ENCODE data around the gene GRIN2D.

DNA sequence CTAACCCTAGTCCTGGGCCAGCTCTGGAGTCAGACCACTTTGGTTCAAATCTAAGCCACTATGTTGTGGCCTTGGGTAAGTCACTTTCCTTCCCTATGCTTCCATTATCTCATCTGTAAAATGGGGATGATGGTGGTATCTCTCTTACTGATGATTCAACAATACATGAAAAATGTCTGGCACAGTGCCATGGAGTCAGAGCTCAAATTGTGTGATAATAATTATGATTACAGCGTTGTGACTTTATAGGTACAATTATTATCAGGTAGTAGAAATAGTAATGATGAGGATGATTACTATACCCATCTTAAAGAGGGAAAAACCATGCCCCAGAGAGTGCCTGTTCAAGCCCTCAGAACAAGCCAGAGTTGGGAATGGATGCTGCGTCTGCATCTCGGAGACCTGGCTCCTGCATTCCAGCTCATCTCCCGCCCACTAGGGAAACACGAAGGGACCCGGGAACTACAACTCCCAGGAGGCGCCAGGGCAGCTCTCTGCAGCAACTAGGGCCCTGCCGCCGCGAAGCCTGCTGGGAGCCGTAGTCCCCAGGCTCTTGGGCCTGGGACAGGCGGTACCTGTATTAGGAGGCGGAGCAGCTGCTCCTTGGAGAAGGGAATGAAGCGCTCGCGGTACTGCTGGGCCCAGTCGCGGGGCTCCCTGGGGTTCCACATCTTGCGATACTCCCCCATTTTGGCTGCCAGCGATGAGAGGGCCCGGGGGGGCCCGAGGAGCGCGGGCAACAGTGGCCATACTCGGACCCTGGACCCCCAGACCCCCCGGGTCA, 30.6 kb upstream of the GRIN2D start:
- TF ChIP-seq, protein P1, sequence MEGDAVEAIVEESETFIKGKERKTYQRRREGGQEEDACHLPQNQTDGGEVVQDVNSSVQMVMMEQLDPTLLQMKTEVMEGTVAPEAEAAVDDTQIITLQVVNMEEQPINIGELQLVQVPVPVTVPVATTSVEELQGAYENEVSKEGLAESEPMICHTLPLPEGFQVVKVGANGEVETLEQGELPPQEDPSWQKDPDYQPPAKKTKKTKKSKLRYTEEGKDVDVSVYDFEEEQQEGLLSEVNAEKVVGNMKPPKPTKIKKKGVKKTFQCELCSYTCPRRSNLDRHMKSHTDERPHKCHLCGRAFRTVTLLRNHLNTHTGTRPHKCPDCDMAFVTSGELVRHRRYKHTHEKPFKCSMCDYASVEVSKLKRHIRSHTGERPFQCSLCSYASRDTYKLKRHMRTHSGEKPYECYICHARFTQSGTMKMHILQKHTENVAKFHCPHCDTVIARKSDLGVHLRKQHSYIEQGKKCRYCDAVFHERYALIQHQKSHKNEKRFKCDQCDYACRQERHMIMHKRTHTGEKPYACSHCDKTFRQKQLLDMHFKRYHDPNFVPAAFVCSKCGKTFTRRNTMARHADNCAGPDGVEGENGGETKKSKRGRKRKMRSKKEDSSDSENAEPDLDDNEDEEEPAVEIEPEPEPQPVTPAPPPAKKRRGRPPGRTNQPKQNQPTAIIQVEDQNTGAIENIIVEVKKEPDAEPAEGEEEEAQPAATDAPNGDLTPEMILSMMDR (IDR thresholded peaks at IDR 0.05), result peak in 3 of 6 experiments; percentile 24 to 51 (median 35)
- peak; percentile 28 to 70 for TF ChIP-seq POLR2A (IDR thresholded peaks at IDR 0.05)

All from Peyer's patch (tissue), 4 donors.